ENCODE data around the gene NTF3.

NTF3 gene

GRCh38 chr12:5432011-5432400 is at the start of gene NTF3:
Gene NTF3, plus strand, starts transcription at chr12:5432108. Its CDS starts 217 bp downstream, at chr12:5432325.
- DNase-seq (ENCODE audit: low read depth): peak; percentile 15

- no peak for DNase-seq (ENCODE audit: low read depth)
Observed at GRCh38 chr12:5384015-5384414, 47.9 kb upstream of the NTF3 start.

- no peak for DNase-seq (ENCODE audit: low read depth)
Observed at GRCh38 chr12:5388581-5389535, 43.0 kb upstream of the NTF3 start.

GRCh38 chr12:5390174-5390799 is 41.6 kb upstream of the NTF3 start:
- DNase-seq (ENCODE audit: low read depth): no peak

- DNase-seq (ENCODE audit: low read depth): no peak
Observed at GRCh38 chr12:5391653-5392052, 40.3 kb upstream of the NTF3 start.

- no peak for DNase-seq (ENCODE audit: low read depth)
Observed at GRCh38 chr12:5392961-5393360, 38.9 kb upstream of the NTF3 start.

- DNase-seq (ENCODE audit: low read depth): no peak
Observed at GRCh38 chr12:5395443-5396271, 36.3 kb upstream of the NTF3 start.

GRCh38 chr12:5396541-5396940 is 35.4 kb upstream of the NTF3 start:
- DNase-seq (ENCODE audit: low read depth): no peak

- no peak for DNase-seq (ENCODE audit: low read depth)
Observed at GRCh38 chr12:5399266-5399665, 32.6 kb upstream of the NTF3 start.

- DNase-seq (ENCODE audit: low read depth): no peak
Observed at GRCh38 chr12:5402009-5402935, 29.6 kb upstream of the NTF3 start.

- no peak for DNase-seq (ENCODE audit: low read depth)
Observed at GRCh38 chr12:5403411-5403810, 28.5 kb upstream of the NTF3 start.

- DNase-seq (ENCODE audit: low read depth): no peak
Observed at GRCh38 chr12:5407034-5407856, 24.7 kb upstream of the NTF3 start.

GRCh38 chr12:5409619-5410018 is 22.3 kb upstream of the NTF3 start:
- DNase-seq (ENCODE audit: low read depth): no peak

GRCh38 chr12:5416571-5416970 is 15.3 kb upstream of the NTF3 start:
- DNase-seq (ENCODE audit: low read depth): no peak

- DNase-seq (ENCODE audit: low read depth): no peak
Observed at GRCh38 chr12:5417500-5417899, 14.4 kb upstream of the NTF3 start.

GRCh38 chr12:5428332-5429221 is 3.3 kb upstream of the NTF3 start:
- no peak for DNase-seq (ENCODE audit: low read depth)

- no peak for DNase-seq (ENCODE audit: low read depth)
Observed at GRCh38 chr12:5429741-5430557, 2.0 kb upstream of the NTF3 start.
